Activated T-helper 17 cell treated with anti-CD3 and anti-CD28 coated beads, Interleukin-2, amount 50 U/mL, for 72 hours (primary cell): ENCODE measurements around the gene COL19A1. TPM values are rescaled to one million over a fixed set of nuclear protein-coding genes. Genes with fewer than 3 reads are reported as not detected.
"Not testable (repeated sequence)": the region's sequence is repeated elsewhere in the genome, so short reads cannot be mapped to it uniquely, and the experiment has no call there.

Experiments
- ATAC-seq: fragments of 150-1000 bp; cut with Tn5 transposase; replicated peaks from 2 replicates; pipeline ENCODE4 v1.10.0; 2021; ENCODE audit warnings: mild to moderate bottlenecking, moderate library complexity
- H3K27ac Mint-ChIP-seq: one replicate; pipeline ENCODE4 v1.8.0; 2022; ENCODE audit warnings: mixed read lengths
- H3K27me3 Mint-ChIP-seq: one replicate; pipeline ENCODE4 v1.8.0; 2022; ENCODE audit warnings: mixed read lengths
- H3K36me3 Mint-ChIP-seq: one replicate; pipeline ENCODE4 v1.8.0; 2022; ENCODE audit warnings: low read depth, mild to moderate bottlenecking, mixed read lengths
- H3K4me1 Mint-ChIP-seq: one replicate; pipeline ENCODE4 v1.8.0; 2022; ENCODE audit warnings: mixed read lengths
- H3K4me3 Mint-ChIP-seq: one replicate; pipeline ENCODE4 v1.8.0; 2022; ENCODE audit warnings: mild to moderate bottlenecking, mixed read lengths
- H3K9me3 Mint-ChIP-seq: one replicate; pipeline ENCODE4 v1.8.0; 2022; ENCODE audit warnings: mixed read lengths
- total RNA-seq, 2 donors: library from RNA; stranded (reverse); gene quantifications; one replicate each; pipeline ENCODE4 v1.2.3, GENCODE V29; 2022

Gene COL19A1
- total RNA-seq, 2 donors from 2014 or later = 0.48 to 1.3 TPM

GRCh38 chr6:69945192-69945591 is 78.8 kb downstream of the COL19A1 start:
- peak; percentile 56 for ATAC-seq
- no peak overlapping the region for H3K4me3 Mint-ChIP-seq
- no peaks in the 10 kb centered on the region for H3K36me3 Mint-ChIP-seq
- no peaks in the 10 kb centered on the region for H3K4me1 Mint-ChIP-seq
- H3K9me3 Mint-ChIP-seq = no peaks in the 10 kb centered on the region
- no peak overlapping the region for H3K27ac Mint-ChIP-seq
- H3K27me3 Mint-ChIP-seq = peaks cover 14% of the 10 kb centered on the region

DNA sequence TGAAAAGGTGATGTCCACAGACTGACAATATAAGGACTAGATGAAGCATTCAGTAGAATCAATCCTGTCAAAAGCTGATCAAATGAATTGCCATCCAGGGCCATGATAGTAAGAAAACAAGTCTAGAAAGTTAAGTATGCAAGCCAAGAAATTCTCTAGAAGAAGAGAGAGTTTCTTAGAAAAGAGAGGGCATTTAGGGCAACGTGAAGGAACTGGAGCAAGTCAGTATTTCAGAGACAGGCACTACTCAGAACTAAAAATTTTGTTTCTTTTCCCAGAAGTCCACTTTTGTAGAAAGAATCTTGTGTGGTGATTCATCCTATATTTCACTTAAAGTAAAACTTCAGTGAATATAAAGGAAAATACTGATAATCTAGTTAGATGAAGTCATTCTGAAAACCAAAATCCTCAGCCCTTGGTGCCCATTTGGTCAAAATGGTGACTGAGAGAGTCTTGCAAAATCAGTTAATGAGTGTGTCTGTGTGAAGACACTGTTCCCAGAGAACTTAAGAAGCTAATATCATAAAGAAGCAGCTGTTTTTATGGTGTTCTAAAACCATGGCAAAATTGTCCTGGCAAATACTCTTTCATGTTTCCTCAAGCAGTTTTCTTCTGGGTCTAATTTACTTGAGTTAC is 82.2 kb downstream of the COL19A1 start:
- Mint-ChIP-seq H3K36me3 (no peaks in the 10 kb centered on the region), H3K9me3 (no peaks in the 10 kb centered on the region), H3K27ac (peak overlapping the region; percentile 25), H3K4me1 (no peaks in the 10 kb centered on the region), H3K4me3 (no peak overlapping the region), H3K27me3 (peaks cover 14% of the 10 kb centered on the region)
- ATAC-seq = peak; percentile 62

- no peak for ATAC-seq
- Mint-ChIP-seq H3K4me1 (no peaks in the 10 kb centered on the region), H3K4me3 (no peak overlapping the region), H3K9me3 (no peaks in the 10 kb centered on the region), H3K27ac (no peak overlapping the region), H3K36me3 (no peaks in the 10 kb centered on the region), H3K27me3 (peaks cover 12% of the 10 kb centered on the region)
Observed at GRCh38 chr6:69953491-69953890, 87.1 kb downstream of the COL19A1 start.

DNA sequence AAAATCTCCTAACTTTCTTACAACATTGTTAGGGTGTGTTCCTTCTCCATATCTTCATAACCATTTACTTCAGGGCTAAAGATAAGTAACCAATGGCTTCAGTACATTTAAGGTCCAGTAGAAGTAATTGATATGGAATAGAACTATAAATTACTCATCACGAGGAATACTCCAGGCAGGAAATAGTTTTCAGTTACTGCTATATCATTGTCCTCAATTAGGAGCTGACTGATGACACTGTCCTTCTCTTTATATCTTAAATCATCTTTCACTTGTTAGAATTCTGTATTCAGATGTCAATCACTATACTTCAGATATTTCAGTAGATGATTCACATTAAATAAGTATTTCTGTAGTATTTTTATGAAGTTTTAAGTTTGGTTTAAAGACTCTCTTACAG is 88.4 kb downstream of the COL19A1 start:
- Mint-ChIP-seq H3K27ac (no peak overlapping the region), H3K9me3 (no peaks in the 10 kb centered on the region), H3K36me3 (no peaks in the 10 kb centered on the region), H3K4me3 (no peak overlapping the region), H3K4me1 (no peaks in the 10 kb centered on the region), H3K27me3 (peaks cover 12% of the 10 kb centered on the region)
- no peak for ATAC-seq

GRCh38 chr6:69957985-69958559 is 91.7 kb downstream of the COL19A1 start:
- Mint-ChIP-seq H3K4me3 (no peak overlapping the region), H3K9me3 (no peaks in the 10 kb centered on the region), H3K27me3 (peaks cover 12% of the 10 kb centered on the region), H3K36me3 (no peaks in the 10 kb centered on the region), H3K4me1 (no peaks in the 10 kb centered on the region), H3K27ac (no peak overlapping the region)
- ATAC-seq = no peak

DNA sequence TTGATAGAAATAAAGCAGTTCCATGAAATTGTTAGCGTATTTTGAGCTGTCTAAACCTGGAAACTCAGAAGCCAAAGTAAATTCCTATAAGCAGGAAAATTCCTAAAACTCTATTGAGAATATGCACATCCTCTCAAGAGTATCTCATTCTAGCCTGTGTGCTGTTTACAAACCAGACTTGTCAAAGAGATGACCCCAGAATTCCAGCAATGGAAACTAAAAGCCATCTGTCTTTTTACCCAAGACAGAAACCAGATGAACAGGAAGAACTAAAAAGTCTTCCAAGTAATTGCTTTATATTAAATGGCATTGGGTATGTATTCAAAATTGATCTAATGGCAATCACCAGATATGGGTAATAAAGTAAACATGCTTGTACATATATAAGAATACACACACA is 92.6 kb downstream of the COL19A1 start:
- no peaks in the 10 kb centered on the region for H3K9me3 Mint-ChIP-seq
- H3K27ac Mint-ChIP-seq = no peak overlapping the region
- H3K4me3 Mint-ChIP-seq = no peak overlapping the region
- H3K36me3 Mint-ChIP-seq = no peaks in the 10 kb centered on the region
- no peaks in the 10 kb centered on the region for H3K4me1 Mint-ChIP-seq
- no peak for ATAC-seq
- H3K27me3 Mint-ChIP-seq = peaks cover 12% of the 10 kb centered on the region

DNA sequence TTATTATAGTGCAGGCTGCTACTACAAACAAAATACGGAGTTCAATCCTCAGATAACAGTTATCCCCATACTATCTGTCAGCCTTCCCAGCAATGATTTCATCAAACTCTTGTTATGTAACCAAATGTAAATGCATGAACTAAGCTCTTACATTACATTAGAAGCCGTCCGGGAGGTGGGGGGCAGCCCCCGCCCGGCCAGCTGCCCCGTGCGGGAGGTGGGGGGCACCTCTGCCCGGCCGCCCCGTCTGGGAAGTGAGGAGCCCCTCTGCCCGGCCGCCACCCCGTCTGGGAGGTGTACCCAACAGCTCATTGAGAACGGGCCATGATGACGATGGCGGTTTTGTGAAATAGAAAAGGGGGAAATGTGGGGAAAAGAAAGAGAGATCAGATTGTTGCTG is 99.6 kb downstream of the COL19A1 start:
- H3K27me3 Mint-ChIP-seq, H3K27ac Mint-ChIP-seq, H3K36me3 Mint-ChIP-seq, H3K4me3 Mint-ChIP-seq, H3K4me1 Mint-ChIP-seq, H3K9me3 Mint-ChIP-seq, ATAC-seq: not testable (repeated sequence)

- no peak overlapping the region for H3K4me3 Mint-ChIP-seq
- H3K27ac Mint-ChIP-seq = no peak overlapping the region
- no peaks in the 10 kb centered on the region for H3K4me1 Mint-ChIP-seq
- no peak for ATAC-seq
- peaks cover 4% of the 10 kb centered on the region for H3K27me3 Mint-ChIP-seq
- no peaks in the 10 kb centered on the region for H3K9me3 Mint-ChIP-seq
- no peaks in the 10 kb centered on the region for H3K36me3 Mint-ChIP-seq
Observed at GRCh38 chr6:69973138-69973537, 106.8 kb downstream of the COL19A1 start.

DNA sequence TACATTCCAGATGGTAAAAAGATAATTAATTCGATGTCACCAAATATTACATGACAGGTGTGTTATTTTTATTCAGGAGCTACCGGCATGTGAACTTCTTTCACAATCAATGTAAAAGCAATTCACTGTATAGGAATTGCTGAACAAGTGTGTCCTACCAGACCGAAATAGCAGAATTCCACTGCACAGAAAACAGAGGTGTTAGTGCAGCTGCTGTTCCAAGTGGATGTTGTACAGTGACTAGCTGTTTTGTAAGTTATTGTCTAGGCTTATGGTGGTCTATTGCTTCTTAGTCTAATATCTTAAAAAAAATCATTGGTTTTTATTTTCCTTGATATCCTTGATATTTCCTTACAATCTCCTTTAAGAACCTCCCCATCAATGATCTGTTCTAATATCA is 107.4 kb downstream of the COL19A1 start:
- no peak overlapping the region for H3K27ac Mint-ChIP-seq

GRCh38 chr6:69974193-69974592 is 107.8 kb downstream of the COL19A1 start:
- Mint-ChIP-seq H3K27ac (no peak overlapping the region), H3K9me3 (no peaks in the 10 kb centered on the region), H3K4me1 (no peaks in the 10 kb centered on the region), H3K4me3 (no peak overlapping the region), H3K36me3 (no peaks in the 10 kb centered on the region), H3K27me3 (peaks cover 4% of the 10 kb centered on the region)
- ATAC-seq = no peak

More for the DNA sequence above, 107.4 kb downstream of the COL19A1 start:
- H3K9me3 Mint-ChIP-seq = no peaks in the 10 kb centered on the region
- H3K27me3 Mint-ChIP-seq = peaks cover 4% of the 10 kb centered on the region
- ATAC-seq = no peak
- H3K36me3 Mint-ChIP-seq = no peaks in the 10 kb centered on the region
- no peak overlapping the region for H3K4me3 Mint-ChIP-seq
- H3K4me1 Mint-ChIP-seq = no peaks in the 10 kb centered on the region

GRCh38 chr6:69976591-69977090 is 110.3 kb downstream of the COL19A1 start:
- no peak for ATAC-seq
- Mint-ChIP-seq H3K4me1 (no peaks in the 10 kb centered on the region), H3K36me3 (no peaks in the 10 kb centered on the region), H3K9me3 (no peaks in the 10 kb centered on the region), H3K4me3 (no peak overlapping the region), H3K27ac (peak overlapping the region; percentile 7), H3K27me3 (peaks cover 4% of the 10 kb centered on the region)

DNA sequence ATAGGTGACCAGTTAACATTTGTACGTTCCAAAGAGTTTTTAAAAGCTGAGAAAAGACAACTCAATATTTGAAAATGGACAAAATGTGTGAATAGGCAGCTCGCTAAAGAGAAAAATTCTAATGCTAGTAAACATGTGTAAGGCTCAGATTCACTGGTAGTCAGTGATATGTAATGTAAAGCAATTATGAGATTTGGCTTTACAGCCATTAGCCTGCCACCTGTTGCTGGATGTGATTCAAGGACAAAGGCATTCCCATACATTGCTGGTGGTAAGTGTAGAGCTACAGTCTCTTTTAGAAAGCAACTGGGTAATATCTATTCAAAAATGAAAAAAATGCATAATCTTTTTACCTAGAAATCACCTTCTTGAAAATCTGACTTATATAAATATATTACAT is 114.3 kb downstream of the COL19A1 start:
- ATAC-seq = no peak
- Mint-ChIP-seq H3K4me1 (no peaks in the 10 kb centered on the region), H3K36me3 (no peaks in the 10 kb centered on the region), H3K4me3 (no peak overlapping the region), H3K9me3 (no peaks in the 10 kb centered on the region), H3K27me3 (peaks cover 4% of the 10 kb centered on the region), H3K27ac (no peak overlapping the region)

- Mint-ChIP-seq H3K4me1 (peaks cover 5% of the 10 kb centered on the region), H3K27ac (no peak overlapping the region), H3K9me3 (no peaks in the 10 kb centered on the region), H3K4me3 (no peak overlapping the region), H3K36me3 (no peaks in the 10 kb centered on the region), H3K27me3 (no peaks in the 10 kb centered on the region)
- ATAC-seq = no peak
Observed at GRCh38 chr6:69984506-69984905, 118.2 kb downstream of the COL19A1 start.

DNA sequence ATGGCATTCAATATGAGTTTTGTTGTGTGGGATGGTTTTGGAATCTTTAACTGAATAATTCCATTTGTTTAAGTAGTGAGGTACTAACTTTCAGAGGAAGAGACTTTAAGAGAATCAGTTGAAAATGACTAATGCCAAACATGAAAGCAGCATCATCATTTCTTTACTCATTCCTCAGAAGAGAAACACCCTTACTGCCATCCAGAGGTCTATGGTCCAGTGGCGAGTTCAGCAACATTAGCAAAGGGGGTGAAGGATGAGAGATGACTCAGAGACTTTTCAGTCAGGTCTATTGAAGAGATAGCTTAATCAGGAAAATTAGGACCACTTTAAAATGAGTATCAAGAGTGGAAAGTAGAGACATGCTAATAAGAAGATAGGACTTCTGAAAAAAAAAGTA is 118.8 kb downstream of the COL19A1 start:
- Mint-ChIP-seq H3K4me1 (peaks cover 5% of the 10 kb centered on the region), H3K36me3 (no peaks in the 10 kb centered on the region), H3K27ac (no peak overlapping the region), H3K4me3 (no peak overlapping the region), H3K9me3 (no peaks in the 10 kb centered on the region), H3K27me3 (no peaks in the 10 kb centered on the region)
- peak; percentile 63 for ATAC-seq

DNA sequence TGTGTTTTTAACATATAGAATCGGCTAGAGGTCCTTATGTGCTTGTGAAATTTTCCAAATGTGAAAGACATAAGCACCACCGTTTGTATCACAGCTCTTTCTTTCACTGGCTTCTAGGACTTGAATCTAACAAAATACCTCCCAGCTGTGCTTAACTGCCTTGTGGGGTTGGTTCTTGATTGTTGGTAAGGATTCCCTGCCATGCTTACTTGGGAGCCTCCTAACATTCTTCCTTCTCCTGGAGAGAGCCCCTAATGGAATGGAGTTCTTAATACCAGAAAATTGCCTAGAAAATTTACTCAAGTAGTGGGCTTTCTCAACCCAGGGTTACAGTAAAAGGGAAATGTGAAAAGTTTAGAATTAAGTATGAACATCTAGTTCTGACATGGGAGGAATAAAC is 121.2 kb downstream of the COL19A1 start:
- ATAC-seq = no peak
- Mint-ChIP-seq H3K27ac (no peak overlapping the region), H3K36me3 (no peaks in the 10 kb centered on the region), H3K27me3 (peaks cover under 1% of the 10 kb centered on the region), H3K4me3 (no peak overlapping the region), H3K4me1 (peaks cover 5% of the 10 kb centered on the region), H3K9me3 (no peaks in the 10 kb centered on the region)
